BJ (cell line): Measurements from ENCODE around the gene CPLX1. TPM values are rescaled to one million over a fixed set of nuclear protein-coding genes. Genes with fewer than 3 reads are reported as not detected.

ENCODE experiments used
- CTCF ChIA-PET: fragments of 350-600 bp; formaldehyde crosslinking; extraction: SDS; loops from one replicate; lab custom pipeline; 2021; ENCODE audit warnings: antibody characterized with exemption, inconsistent platforms; lab: Yijun Ruan, JAX
- POLR2A ChIA-PET: fragments of 300-600 bp; sonication (Branson Sonifier 250); formaldehyde crosslinking; extraction: SDS; loops from one replicate; lab custom pipeline; 2021; ENCODE audit warnings: antibody characterized with exemption; lab: Charles Lee
- DNase-seq: peaks from one replicate; pipeline ENCODE4 v3.0.0-alpha.2; 2011; ENCODE audit warnings: low read depth
- H3K27me3 ChIP-seq: 2 replicates; pipeline ENCODE4 v1.6.0; 2011; ENCODE audit warnings: low read length; ENCODE audit not compliant: control insufficient read depth, insufficient read depth
- H3K36me3 ChIP-seq: 2 replicates; pipeline ENCODE4 v1.5.1; 2011; ENCODE audit warnings: low read length; ENCODE audit not compliant: control insufficient read depth, insufficient read depth
- H3K4me3 ChIP-seq: 2 replicates; pipeline ENCODE4 v1.5.1; 2011; ENCODE audit warnings: low read depth, mild to moderate bottlenecking, control low read depth, low read length
- CTCF ChIP-seq: IDR thresholded peaks from 2 replicates; pipeline ENCODE4 v1.5.1; 2011; ENCODE audit warnings: low read depth, mild to moderate bottlenecking, control low read depth, inconsistent platforms, low read length, moderate library complexity; ENCODE audit not compliant: insufficient read depth
- polyA plus RNA-seq: library from polyadenylated mRNA; depleted of rRNA; stranded (reverse); fragments of >200 nt; gene quantifications from 2 replicates; pipeline ENCODE4 v1.2.3, GENCODE V29; 2011

CPLX1 gene
- polyA plus RNA-seq, 1 experiment = 0.15 TPM

- peaks cover 22% of the 10 kb centered on the region for H3K27me3 ChIP-seq
- POLR2A ChIA-PET = no interaction called here
- CTCF ChIA-PET = no interaction called here
- no peak for TF ChIP-seq CTCF
- no peaks in the 10 kb centered on the region for H3K36me3 ChIP-seq
- no peak overlapping the region for H3K4me3 ChIP-seq
- no peak for DNase-seq
These were observed 36.1 kb downstream of the CPLX1 start for GRCh38 chr4:789571-790465.

GRCh38 chr4:788636-789297, 37.2 kb downstream of the CPLX1 start:
- ChIA-PET POLR2A (no interaction called here), CTCF (no interaction called here)
- no peak for DNase-seq
- Histone ChIP-seq H3K36me3 (no peaks in the 10 kb centered on the region), H3K4me3 (no peak overlapping the region), H3K27me3 (peaks cover 11% of the 10 kb centered on the region)
- TF ChIP-seq CTCF = no peak

- peaks cover 11% of the 10 kb centered on the region for H3K27me3 ChIP-seq
- no peak for DNase-seq
- H3K4me3 ChIP-seq = no peak overlapping the region
- no peaks in the 10 kb centered on the region for H3K36me3 ChIP-seq
- TF ChIP-seq CTCF = no peak
- POLR2A ChIA-PET = no interaction called here
- CTCF ChIA-PET = no interaction called here
These were observed 37.8 kb downstream of the CPLX1 start for GRCh38 chr4:788006-788635.

- no peak for TF ChIP-seq CTCF
- no peak for DNase-seq
- POLR2A ChIA-PET = no interaction called here
- Histone ChIP-seq H3K27me3 (peaks cover 8% of the 10 kb centered on the region), H3K4me3 (no peak overlapping the region), H3K36me3 (no peaks in the 10 kb centered on the region)
- CTCF ChIA-PET = no interaction called here
These were observed 38.4 kb downstream of the CPLX1 start for GRCh38 chr4:787561-787981.

- H3K27me3 ChIP-seq = peaks cover 8% of the 10 kb centered on the region
- no peak overlapping the region for H3K4me3 ChIP-seq
- ChIA-PET POLR2A (no interaction called here), CTCF (no interaction called here)
- H3K36me3 ChIP-seq = no peaks in the 10 kb centered on the region
- no peak for DNase-seq
- no peak for TF ChIP-seq CTCF
These were observed 39.0 kb downstream of the CPLX1 start for GRCh38 chr4:786861-787300.
